GM18909 (cell line): Measurements from ENCODE around the gene PML.

Experiments used
- ATAC-seq: cut with Tn5 transposase; IDR thresholded peaks from one replicate; pipeline ENCODE4 v1.9.1; 2021; ENCODE audit warnings: mild to moderate bottlenecking; ENCODE audit not compliant: unreplicated experiment, poor library complexity

Gene PML

DNA sequence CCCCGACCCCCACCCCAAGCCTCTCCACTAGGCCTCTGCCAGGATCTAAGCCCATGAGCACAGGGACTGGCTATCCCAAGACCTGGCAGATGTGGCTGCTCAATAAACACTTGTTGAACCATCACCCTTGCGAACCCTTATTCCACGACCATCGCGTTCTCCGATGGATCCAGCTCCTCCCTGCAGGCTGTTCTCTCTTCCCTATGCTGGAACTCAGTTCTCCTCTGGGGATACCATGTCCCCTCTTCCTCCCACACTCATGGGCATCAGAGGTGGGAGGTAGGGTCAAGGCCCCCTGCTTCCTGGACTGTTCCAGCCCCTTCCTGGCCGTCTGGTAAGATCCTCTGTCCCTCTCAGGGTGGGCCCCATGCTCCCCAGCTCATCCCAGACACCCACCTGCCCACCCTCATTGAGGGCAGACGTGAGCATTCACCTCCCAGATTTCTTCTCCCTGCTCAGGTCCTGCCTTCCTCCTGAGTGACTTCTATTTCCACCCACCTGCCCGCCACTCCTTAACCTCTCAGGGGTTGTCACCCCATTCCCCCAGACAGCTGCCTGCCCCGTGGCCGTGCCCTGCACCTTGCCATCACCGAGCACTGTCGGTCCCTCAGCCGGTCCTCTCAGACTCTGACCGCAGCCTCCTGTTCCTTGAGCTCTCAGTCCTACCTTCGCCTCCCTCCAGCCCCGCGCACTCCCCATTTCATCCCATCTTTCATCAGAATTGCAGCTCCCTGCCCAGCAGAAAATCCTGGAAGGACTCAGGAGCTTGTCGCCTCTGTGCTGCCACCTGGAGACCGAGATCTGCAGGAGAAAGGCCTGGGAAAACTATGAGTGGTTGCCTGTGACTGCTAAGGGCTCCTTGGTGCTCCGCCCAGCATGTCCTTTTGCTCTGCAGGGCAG, 42.0 kb downstream of the PML start:
- ATAC-seq: no peak

DNA sequence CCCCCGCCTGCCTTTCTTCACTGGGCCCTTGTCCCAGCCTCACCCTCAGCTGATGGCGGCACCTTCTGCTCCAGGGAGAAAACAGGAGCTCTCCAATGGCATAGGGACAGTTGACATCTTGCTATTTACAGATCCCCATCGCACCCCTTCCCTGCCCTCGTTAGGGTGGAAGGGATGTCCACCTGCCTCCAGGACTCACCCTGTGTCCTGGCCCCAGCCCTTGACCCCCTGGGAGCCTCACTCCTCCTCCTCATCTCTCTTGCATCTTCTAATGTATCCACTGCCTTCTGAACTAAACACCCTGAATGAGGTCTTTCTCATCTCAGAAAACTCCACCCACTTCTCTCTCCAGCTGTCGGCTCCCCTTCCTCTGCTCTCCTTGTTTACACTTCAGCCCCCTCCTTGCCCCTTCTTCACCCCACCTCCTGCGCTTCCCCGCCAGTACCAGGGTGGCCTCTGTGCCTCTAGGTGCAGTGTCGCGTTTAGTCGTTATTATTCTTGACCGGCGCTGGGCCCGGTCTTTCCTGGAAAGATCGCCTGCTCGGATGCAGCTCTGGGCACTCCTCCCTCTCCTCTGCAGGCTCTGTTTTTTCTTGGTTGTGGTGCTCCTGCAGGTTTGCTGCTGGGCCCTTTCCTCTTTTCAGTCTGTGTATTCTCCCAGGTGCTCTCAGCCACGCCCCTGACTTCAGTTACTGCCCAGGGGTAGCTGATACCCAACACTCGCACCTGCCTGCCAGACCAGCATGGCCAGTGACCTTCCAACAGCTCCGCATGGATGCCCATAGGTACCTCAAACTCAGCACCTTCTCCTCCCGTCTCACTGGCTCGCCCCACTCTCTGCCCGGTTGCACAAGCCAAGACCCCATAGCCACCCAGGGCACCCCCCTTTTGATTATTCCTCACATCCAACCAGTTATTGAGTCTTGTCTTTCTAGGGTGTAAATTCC, 42.9 kb downstream of the PML start:
- ATAC-seq: no peak

DNA sequence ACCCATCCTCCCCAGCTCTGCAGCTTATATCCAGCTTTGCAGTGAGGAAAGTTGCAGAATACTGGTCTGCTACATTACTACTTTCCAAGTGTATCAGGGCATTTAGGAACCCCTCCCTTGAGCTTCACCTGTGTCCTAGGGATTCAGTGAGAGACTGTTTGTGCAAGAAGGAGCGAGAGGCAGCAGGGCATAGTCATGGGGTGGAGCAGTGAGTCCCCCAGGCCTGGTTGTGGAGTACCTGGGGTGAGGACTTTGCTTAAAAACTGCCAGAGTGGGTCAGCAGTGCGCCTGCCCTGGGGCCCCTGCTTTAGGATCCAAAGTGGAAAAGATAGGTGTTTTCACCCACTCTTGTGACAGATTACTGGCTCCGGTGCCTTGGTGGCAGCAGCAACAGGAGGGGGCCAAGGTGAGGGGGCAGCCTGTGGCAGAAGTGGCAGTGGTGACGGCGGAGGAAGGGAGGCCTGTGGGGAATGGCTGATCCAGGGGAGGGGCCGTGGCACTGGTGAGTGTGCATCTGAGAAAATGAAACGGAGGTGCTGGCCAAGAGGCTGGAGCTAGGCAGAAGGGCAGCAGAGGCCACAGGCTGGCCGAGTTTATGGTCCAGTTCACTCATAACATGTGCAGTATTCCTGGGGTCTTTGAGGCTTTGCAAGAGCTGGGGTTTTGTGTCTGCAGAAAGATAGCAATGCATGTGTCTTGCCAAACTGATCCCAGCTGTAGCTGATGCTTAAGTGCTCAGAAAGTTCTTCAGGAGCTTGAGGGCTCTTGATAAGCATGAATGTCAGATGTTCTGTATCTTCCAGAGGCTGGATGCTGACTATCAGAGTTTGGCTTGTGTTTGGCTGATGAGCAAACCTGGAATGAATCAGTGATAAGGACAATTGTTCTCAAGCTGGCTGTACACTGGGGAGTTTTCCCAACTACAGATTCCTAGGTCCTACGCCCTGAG, 44.5 kb downstream of the PML start:
- no peak for ATAC-seq

DNA sequence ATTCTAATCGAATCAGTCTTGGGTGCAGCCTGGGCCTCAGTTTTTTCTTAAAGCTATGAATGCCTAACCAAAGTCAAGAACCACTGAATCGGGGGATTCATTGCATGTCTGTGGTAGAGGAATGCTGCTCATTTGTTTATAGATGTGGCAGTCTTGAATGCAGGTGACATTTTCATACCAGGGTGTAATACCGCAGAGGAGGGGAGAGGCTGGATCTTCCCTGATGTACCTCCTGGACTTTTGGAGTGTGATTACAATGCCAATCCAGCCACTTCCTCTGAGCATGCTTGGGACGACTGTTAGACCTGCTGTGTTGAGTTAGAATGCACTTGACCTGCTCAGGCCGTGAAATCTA, 45.1 kb downstream of the PML start:
- no peak for ATAC-seq

DNA sequence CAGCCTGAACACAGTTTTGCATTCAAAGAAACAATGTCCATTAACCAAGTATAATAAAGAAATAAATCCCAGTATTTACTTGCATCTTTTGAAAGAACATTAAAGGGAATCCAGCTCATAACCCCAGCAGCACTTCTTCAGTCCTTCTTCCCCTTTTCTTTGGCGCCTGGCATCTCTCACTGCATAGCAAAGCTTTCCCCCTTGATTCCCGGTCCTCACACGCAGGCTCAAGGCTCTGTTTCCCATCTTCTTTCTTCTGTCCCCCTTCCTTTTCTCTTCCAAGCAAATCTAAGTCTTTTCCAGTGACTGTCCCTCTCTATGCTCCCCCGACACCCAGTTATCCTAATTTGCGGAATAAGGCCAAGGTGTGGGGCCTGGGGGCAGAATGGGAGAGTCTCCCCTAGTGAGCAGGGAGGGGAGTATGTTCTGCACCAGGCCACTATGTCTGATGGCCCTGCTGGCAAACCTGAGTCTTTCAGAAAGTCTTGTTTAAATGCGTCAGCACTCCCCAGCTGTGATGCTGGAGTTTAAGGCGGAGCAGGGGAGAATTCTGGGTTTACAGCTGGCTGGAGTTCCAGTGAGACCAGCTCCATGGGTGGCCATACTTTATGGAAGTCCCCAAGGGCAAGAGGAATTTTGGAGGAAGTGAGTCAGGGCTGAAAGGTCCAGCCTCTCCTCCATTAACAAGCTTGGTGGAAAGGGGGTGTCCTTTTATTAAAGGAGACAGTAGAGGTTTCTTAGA, 45.8 kb downstream of the PML start:
- no peak for ATAC-seq

DNA sequence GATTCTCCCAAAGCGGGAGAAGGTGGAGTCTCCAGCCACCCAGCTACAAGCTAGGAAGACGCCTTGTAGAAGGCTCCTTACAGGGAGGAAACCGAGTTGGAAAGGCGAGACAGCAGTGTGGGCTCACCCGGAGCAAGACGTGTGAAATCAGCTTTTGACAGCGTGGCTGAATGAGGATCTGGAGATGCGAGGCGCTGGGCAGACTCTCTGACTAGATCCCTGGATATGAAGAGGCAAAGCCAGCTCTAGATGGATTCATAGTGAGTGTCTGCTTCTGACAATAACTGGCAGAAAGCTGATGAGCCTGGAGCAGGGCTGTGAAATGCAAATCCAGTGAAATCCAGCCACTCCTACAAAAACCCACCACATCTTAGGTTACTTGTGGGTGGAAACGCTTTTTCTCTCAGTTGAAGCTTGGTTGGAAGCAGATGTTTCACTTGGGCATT, 46.8 kb downstream of the PML start:
- no peak for ATAC-seq

DNA sequence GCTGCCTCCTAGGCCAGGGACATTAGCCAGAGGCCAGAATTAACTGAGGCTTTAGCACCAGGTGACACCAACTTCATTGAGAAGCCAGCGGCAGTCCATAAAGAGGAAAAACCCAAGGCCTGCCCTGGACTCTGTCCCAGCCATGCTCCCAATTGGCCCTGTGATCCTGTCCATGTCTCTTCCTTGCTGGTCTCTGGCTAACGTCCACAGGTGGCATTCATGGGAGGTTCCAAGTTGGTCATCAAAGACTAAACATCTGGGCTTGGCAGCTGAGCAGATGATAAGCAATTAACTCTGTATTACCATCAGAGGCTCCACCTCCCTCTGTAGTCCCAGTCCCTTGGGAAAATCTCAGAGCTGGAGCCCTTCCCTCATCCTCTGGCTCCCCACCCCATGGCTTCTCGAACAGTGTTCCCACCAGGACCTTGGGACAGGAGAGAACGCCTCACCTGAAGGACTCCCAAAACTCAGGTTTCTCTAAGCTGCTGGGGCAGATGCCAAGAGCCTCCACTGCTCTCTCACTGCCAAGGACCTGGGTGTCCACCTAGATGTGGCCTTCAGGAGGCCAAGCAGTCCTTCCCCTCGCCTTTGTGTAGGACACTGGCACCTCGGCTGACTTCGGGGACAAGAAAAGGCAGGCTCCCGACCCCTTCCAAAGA, 47.4 kb downstream of the PML start:
- no peak for ATAC-seq

DNA sequence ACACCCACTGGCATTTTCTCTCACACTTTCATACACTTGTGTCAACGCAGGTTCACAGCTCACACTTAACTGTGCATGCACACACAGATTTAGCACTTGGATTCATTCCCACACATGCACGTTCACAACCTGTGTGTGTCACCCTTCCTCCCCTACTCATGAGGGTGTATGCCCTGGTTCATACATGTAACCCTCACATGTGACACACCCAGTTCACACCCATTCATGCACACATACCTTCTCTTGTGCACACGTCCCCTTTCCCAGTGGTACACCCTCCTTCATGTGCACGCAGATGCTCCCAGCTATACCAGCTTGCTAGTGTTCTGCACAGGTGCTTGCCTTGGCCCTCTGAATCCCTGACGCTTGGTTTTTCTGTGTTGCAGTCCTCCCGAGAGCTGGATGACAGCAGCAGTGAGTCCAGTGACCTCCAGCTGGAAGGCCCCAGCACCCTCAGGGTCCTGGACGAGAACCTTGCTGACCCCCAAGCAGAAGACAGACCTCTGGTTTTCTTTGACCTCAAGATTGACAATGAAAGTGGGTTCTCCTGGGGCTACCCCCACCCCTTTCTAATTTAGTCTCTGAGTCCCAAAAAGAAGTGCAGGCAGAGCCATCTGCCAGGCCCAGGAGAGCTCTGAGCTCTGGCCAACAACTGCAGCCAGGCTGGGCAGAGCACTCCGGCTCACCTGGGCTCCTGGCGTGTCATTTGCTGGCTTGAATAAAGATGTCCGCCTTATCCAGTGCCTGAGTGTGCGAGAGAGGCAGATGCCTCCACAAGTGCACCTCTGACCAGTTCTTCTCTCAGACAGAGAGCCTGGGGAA, 48.3 kb downstream of the PML start:
- ATAC-seq: no peak

DNA sequence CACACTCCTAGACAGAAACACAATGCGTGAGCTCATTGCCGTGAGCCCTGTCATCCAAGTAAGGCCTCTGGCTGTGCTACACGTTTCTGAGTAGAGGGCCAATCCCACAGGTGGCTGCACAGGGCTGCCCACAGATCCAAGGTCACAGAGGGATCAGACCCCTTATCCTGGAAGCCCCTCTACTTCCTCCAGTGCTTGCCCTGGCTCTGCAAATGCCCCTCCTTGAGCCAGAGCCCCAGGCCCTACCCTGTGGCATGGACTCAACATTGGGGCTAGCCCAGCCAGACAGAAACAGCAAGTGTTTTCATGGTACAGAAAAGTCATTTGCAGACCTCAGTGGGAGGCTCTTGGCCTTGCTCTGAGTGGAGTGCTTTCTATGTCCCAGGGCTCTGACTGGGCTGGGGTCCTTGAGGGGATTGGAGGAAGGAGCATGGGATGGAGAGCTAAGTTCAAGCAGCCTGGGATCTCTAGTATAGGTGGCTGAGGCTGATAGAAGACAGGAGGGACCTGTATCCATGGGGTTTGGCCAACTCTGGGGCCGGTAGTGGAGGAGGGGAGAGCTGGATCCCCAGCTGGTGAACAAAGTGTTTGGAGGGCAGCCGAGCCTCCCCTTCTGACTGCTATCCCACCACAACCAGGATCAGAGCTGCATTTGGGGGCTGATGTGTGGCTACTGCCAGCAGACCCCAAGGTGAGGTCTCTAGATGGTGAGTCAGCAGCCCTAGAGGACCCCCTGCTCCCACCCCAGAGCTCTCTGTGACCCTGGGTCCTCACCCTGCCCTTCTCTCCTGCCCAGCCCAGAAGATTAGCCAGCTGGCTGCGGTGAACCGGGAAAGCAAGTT, 49.1 kb downstream of the PML start:
- ATAC-seq: no peak

DNA sequence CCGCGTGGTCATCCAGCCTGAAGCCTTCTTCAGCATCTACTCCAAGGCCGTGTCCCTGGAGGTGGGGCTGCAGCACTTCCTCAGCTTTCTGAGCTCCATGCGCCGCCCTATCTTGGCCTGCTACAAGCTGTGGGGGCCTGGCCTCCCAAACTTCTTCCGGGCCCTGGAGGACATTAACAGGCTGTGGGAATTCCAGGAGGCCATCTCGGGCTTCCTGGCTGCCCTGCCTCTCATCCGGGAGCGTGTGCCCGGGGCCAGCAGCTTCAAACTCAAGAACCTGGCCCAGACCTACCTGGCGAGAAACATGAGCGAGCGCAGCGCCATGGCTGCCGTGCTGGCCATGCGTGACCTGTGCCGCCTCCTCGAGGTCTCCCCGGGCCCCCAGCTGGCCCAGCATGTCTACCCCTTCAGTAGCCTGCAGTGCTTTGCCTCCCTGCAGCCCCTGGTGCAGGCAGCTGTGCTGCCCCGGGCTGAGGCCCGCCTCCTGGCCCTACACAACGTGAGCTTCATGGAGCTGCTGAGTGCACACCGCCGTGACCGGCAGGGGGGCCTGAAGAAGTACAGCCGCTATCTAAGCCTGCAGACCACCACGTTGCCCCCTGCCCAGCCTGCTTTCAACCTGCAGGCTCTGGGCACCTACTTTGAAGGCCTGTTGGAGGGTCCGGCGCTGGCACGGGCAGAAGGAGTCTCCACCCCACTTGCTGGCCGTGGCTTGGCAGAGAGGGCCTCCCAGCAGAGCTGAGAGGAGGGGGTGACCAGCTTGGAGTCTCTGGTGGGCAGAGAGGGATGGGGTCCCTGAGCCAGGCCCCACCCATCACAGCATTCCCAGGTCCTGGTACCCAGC, 50.0 kb downstream of the PML start:
- no peak for ATAC-seq

DNA sequence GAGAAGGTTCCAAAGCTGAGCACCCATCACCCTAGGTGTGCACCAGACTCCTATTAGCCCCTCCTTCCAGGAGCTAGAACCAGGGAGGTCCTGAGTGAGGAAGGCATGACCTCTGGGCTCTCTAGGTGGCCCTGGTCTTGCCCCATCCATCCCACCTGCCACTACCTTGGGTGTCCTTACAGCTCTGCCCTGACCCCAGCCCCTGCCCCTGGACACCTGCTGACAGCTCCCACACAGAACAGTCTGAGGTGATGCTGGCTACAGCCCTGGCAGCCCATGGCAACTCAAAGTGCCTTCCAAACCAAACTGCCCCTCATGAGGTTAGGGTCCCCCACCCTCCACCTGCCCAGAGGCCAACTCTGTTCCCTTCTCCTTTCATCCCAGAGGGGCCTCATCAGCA, 50.7 kb downstream of the PML start:
- no peak for ATAC-seq

DNA sequence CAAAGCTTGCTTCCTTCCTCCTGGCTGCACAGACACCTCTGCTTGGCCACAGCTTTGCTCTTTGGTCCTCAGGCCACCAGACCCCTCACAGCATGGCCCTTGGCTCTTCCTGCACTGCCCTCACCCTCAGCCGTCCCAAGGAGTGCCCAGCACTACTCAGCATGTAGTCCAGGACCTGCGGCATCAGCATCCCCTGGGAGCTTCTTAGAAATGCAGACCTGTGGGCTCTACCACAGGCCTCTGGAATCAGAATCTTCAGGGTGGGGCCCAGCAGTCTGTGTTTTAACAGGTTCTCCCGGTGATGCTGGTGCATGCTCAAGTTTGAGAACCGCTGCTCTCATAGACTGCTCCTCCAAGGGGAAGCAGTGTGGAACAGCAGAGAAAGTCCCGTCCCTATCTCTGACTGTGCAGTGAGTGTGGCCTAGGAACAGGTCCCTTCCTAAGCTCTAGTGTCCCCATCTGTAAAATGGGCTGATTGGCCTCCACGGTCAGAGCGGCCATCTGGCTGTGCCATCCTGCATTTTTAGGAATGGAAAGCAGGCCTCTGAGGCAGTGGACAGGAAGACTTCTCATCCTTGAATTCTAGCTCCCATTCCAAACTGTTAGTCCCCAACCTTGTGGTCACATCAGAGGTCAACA, 51.2 kb downstream of the PML start:
- ATAC-seq: no peak

DNA sequence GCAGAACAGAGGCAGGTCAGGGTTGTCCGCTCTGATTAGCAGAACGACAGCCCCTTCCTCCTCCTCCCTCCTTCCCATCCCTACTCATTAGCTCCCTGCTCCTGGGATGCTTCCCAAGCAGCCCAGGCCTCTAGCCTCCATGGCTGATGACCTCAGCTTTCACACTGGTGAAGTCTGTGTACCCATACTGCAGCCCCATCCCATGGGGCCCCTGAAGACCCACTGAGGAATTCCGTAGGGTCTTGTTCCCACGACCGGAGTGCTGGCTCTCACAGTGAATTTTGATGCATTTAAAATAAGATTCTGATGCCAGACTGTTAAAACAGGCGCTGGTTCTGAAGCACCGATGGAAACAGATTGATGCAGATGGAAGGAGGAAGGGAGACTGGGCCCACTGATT, 51.8 kb downstream of the PML start:
- no peak for ATAC-seq

DNA sequence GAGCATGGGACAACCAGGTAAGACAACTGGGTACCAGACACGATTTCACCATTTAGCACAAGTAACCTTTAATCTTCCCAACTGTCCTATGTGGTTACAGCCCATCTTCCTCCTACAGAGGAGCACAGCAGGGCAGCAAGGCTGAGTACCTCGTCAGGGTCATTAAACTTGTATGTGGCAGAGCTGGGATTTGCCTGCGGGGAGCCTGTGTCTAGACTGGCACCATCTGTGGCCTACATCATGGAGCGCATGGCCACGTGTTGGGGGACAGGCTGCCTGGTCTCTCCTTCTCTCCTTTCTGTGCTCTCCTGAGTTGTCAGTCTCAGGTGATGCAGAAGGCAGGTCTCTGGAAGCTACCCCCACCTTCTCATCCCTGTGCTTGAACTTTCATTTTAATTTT, 55.6 kb downstream of the PML start:
- no peak for ATAC-seq

DNA sequence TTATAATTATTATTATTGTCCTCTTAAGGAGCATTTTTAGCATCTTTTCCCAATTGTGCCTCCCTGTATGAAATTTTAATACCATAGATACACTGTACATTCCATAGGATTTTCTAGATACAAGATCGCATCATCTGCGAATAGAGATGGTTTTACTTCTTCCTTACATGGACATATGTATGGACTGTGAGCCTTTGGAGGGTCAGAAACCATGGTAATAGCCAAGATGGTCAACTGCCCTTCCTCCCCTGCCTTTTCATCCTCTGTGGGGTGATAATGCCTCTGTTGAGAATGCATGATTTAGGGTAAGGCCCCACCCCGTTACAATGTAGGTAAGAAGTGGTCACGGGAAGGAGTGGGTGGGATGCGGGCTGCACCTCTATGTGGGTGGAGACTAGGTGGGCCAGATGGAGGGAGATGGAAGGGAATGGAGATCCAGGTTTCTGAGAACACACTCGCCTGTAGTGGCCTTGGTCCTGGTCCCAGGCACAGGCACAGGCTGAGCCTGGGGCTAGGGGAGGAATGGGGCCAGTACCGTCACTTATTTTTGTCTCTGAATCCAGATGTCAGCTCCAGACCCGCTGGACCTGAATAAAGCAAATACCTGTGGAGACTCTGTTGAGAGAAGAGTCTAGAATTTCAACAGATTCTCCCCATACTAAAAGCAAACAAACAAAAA, 56.2 kb downstream of the PML start:
- ATAC-seq: no peak
